Ascending aorta (tissue), 2 donors: ENCODE results near the gene COL8A1. TPM values are rescaled to one million over a fixed set of nuclear protein-coding genes. Genes with fewer than 3 reads are reported as not detected.

Source experiments
- DNase-seq, 2 donors: peaks; one replicate each; pipeline ENCODE4 v3.0.0-alpha.2; 2019; ENCODE audit warnings: low spot score in 2 of 2
- H3K27ac ChIP-seq, 2 donors: fragments of 200-600 bp; sonication (generic); one replicate each; pipeline ENCODE4 v1.5.1; 2016 to 2017; ENCODE audit warnings: mild to moderate bottlenecking in 1 of 2
- H3K27me3 ChIP-seq: fragments of 200-600 bp; sonication (generic); one replicate; pipeline ENCODE4 v1.5.1; 2017
- H3K36me3 ChIP-seq, 2 donors: fragments of 200-600 bp; sonication (generic); one replicate each; pipeline ENCODE4 v1.5.1; 2016
- H3K4me1 ChIP-seq, 2 donors: fragments of 200-600 bp; sonication (generic); one replicate each; pipeline ENCODE4 v1.5.1; 2016 to 2017; ENCODE audit warnings: mild to moderate bottlenecking in 1 of 2
- H3K4me3 ChIP-seq, 2 donors: fragments of 200-600 bp; sonication (generic); one replicate each; pipeline ENCODE4 v1.5.1; 2016 to 2017; ENCODE audit warnings: mild to moderate bottlenecking in 1 of 2
- H3K9me3 ChIP-seq, 2 donors: fragments of 200-600 bp; sonication (generic); one replicate each; pipeline ENCODE4 v1.5.1; 2016
- CTCF ChIP-seq, 3 experiments: fragments of 200-600 bp in 2 of 3; fragments of 450-650 bp in 1 of 3; sonication (generic) in 2 of 3; IDR thresholded peaks; one replicate each; pipeline ENCODE4 v1.5.1; 2016 to 2019; ENCODE audit warnings: antibody characterized with exemption in 3 of 3, mild to moderate bottlenecking in 1 of 3, moderate library complexity in 1 of 3
- intact Hi-C: fragments of 100-400 bp; cut with DNase I; formaldehyde crosslinking; loops from one replicate; pipeline ENCODE4 v1.15.1; 2023
- total RNA-seq: library from RNA; depleted of rRNA; stranded (reverse); fragments of >200 nt; gene quantifications from one replicate; pipeline ENCODE4 v1.1.0, GENCODE V29; 2016

The COL8A1 gene
- total RNA-seq, 1 donor from 2014 or later = 459 TPM

GRCh38 chr3:99645277-99646106 is 7.1 kb downstream of the COL8A1 start:
- Histone ChIP-seq H3K27me3 (no peaks in the 10 kb centered on the region), H3K36me3 (no peaks in the 10 kb centered on the region), H3K9me3 (no peaks in the 10 kb centered on the region), H3K27ac (peak overlapping the region; percentile 76 to 95), H3K4me3 (peak overlapping the region; percentile 4 to 23), H3K4me1 (peaks cover 0 to 18% of the 10 kb centered on the region in 2 donors)
- no peak for DNase-seq
- intact Hi-C loops = loop anchor here (5.0 kb wide), 1 partner anchor 107 kb away; no protein-coding TSS in a partner anchor
- TF ChIP-seq CTCF (IDR thresholded peaks at IDR 0.05) = peak; percentile 51 to 61 (median 55)

- no peak for DNase-seq
- peak overlapping the region in 1 of 2 donors; percentile 4 for H3K4me3 ChIP-seq
- H3K27me3 ChIP-seq = no peaks in the 10 kb centered on the region
- peak overlapping the region; percentile 76 to 95 for H3K27ac ChIP-seq
- intact Hi-C loops = loop anchor here (5.0 kb wide), 1 partner anchor 106 kb away; no protein-coding TSS in a partner anchor
- no peak for TF ChIP-seq CTCF (IDR thresholded peaks at IDR 0.05)
- no peaks in the 10 kb centered on the region for H3K9me3 ChIP-seq
- no peaks in the 10 kb centered on the region for H3K36me3 ChIP-seq
- H3K4me1 ChIP-seq = peaks cover 0 to 18% of the 10 kb centered on the region in 2 donors
Measured at GRCh38 chr3:99646107-99646435, 7.7 kb downstream of the COL8A1 start.

GRCh38 chr3:99647081-99647480 is 8.7 kb downstream of the COL8A1 start:
- intact Hi-C loops = loop anchor here (5.0 kb wide), 1 partner anchor 105 kb away; no protein-coding TSS in a partner anchor
- Histone ChIP-seq H3K4me1 (peaks cover 0 to 28% of the 10 kb centered on the region in 2 donors), H3K4me3 (no peak overlapping the region), H3K9me3 (no peaks in the 10 kb centered on the region), H3K36me3 (no peaks in the 10 kb centered on the region), H3K27ac (peak overlapping the region; percentile 76 to 95), H3K27me3 (no peaks in the 10 kb centered on the region)
- TF ChIP-seq CTCF (IDR thresholded peaks at IDR 0.05) = no peak
- DNase-seq = no peak

- peaks cover 0 to 34% of the 10 kb centered on the region in 2 donors for H3K4me1 ChIP-seq
- peak overlapping the region; percentile 76 to 95 for H3K27ac ChIP-seq
- H3K27me3 ChIP-seq = no peaks in the 10 kb centered on the region
- no peaks in the 10 kb centered on the region for H3K9me3 ChIP-seq
- intact Hi-C loops = loop anchor here (5.0 kb wide), 1 partner anchor 104 kb away; no protein-coding TSS in a partner anchor
- DNase-seq = no peak
- no peaks in the 10 kb centered on the region for H3K36me3 ChIP-seq
- no peak for TF ChIP-seq CTCF (IDR thresholded peaks at IDR 0.05)
- H3K4me3 ChIP-seq = no peak overlapping the region
Measured at GRCh38 chr3:99648101-99648500, 9.7 kb downstream of the COL8A1 start.

- Histone ChIP-seq H3K4me1 (peaks cover 0 to 34% of the 10 kb centered on the region in 2 donors), H3K4me3 (no peak overlapping the region), H3K9me3 (no peaks in the 10 kb centered on the region), H3K27me3 (no peaks in the 10 kb centered on the region), H3K27ac (peak overlapping the region; percentile 76 to 95), H3K36me3 (no peaks in the 10 kb centered on the region)
- TF ChIP-seq CTCF (IDR thresholded peaks at IDR 0.05) = no peak
- intact Hi-C loops = loop anchor here (5.0 kb wide), 1 partner anchor 104 kb away; no protein-coding TSS in a partner anchor
- no peak for DNase-seq
Measured at GRCh38 chr3:99648516-99648915, 10.1 kb downstream of the COL8A1 start.
